AG09319 (cell line): ENCODE data around the gene ZNF846.
A peak's percentile ranks its signal among the peaks of the same experiment; 100 is the strongest.
"Not testable (repeated sequence)": the region's sequence is repeated elsewhere in the genome, so short reads cannot be mapped to it uniquely, and the experiment has no call there.

Experiments
- DNase-seq: peaks from one replicate; pipeline ENCODE4 v3.0.0-alpha.2; 2010; ENCODE audit warnings: low read depth; ENCODE audit errors: extremely low read depth
- TF ChIP-seq, protein P1 (sequence below): IDR thresholded peaks from 2 replicates; pipeline ENCODE4 v1.5.1; 2011; ENCODE audit warnings: low read depth, mild to moderate bottlenecking, inconsistent platforms, low read length, moderate library complexity

Gene ZNF846

DNA sequence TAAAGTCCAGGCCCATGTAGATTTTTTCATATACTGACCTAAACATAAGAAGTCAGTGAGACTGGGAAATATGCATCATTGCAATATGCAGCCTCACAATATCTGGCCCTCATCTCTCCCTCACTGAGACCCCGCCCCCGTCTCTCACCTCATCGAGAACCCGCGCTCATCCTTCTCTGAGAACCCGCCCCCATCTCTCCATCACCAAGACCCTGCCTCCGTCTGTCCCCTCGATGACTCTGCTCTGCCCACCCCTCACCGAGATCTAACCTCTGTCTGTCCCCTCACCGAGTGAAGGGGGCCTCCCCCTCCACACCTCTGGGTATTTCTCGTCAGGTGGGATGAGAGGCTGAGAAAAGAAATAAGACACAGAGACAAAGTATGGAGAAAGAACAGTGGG is 20.5 kb upstream of the ZNF846 start:
- no peak for DNase-seq
- TF ChIP-seq, protein P1, sequence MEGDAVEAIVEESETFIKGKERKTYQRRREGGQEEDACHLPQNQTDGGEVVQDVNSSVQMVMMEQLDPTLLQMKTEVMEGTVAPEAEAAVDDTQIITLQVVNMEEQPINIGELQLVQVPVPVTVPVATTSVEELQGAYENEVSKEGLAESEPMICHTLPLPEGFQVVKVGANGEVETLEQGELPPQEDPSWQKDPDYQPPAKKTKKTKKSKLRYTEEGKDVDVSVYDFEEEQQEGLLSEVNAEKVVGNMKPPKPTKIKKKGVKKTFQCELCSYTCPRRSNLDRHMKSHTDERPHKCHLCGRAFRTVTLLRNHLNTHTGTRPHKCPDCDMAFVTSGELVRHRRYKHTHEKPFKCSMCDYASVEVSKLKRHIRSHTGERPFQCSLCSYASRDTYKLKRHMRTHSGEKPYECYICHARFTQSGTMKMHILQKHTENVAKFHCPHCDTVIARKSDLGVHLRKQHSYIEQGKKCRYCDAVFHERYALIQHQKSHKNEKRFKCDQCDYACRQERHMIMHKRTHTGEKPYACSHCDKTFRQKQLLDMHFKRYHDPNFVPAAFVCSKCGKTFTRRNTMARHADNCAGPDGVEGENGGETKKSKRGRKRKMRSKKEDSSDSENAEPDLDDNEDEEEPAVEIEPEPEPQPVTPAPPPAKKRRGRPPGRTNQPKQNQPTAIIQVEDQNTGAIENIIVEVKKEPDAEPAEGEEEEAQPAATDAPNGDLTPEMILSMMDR = no peak

GRCh38 chr19:9788604-9789003 is 20.1 kb upstream of the ZNF846 start:
- DNase-seq = not testable (repeated sequence)

DNA sequence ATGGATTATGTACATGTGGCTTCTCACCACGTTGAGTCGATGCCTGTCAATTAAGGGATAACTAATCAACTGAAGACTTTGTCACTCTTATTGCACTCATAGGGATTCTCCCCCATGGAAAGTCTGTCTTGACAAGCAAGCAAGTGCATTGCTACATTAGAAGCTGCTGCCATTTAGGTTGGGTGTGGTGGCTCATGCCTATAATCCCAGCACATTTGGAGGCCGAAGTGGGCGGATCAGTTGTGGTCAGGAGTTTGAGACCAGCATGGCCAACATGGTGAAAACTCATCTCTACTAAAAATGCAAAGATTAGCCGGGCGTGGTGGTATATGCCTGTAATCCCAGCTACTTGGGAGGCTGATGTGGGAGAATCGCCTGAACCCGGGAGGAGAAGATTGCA is 18.3 kb upstream of the ZNF846 start:
- DNase-seq = no peak
- TF ChIP-seq, protein P1 = no peak

GRCh38 chr19:9786342-9786741 is 17.8 kb upstream of the ZNF846 start:
- TF ChIP-seq, protein P1 = no peak
- no peak for DNase-seq

- TF ChIP-seq, protein P1 = no peak
- peak; percentile 91 for DNase-seq
Observed at GRCh38 chr19:9785367-9786331, 17.1 kb upstream of the ZNF846 start.

GRCh38 chr19:9784163-9784496 is 15.6 kb upstream of the ZNF846 start:
- not testable (repeated sequence) for DNase-seq

DNA sequence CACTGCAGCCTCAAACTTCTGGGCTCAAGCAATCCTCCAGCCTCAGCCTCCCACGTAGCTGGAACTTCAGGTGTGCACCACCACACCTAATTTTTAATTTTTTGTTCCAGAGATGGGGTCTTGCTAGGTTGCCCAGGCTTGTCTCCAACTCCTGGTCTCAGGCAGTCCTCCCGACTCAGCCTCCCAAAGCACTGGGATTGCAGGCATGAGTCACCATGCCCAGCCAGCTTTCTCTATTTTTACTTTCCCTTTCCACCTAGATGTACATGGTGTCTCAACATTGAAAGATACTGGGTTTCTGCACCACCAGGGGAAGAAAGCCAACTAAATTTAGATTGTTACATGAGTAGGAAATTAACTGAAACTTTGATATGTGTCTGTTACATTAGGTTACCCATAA is 13.8 kb upstream of the ZNF846 start:
- TF ChIP-seq, protein P1 = no peak
- DNase-seq = no peak

GRCh38 chr19:9757544-9758501 is 10.7 kb downstream of the ZNF846 start:
- TF ChIP-seq, protein P1 = no peak
- no peak for DNase-seq
